ENCODE results near the gene PPP1R14D.
A peak's percentile ranks its signal among the peaks of the same experiment; 100 is the strongest.

Gene PPP1R14D

GRCh38 chr15:40852529-40852928 lies 24.0 kb upstream of the PPP1R14D start:
- DNase-seq (ENCODE audit: low read depth), result no peak

GRCh38 chr15:40850576-40851112 lies 22.1 kb upstream of the PPP1R14D start:
- DNase-seq (ENCODE audit: low read depth), result no peak

- peak; percentile 68 for DNase-seq (ENCODE audit: low read depth)
Measured at GRCh38 chr15:40847223-40847961, 18.9 kb upstream of the PPP1R14D start.

- no peak for DNase-seq (ENCODE audit: low read depth)
Measured at GRCh38 chr15:40846841-40847222, 18.3 kb upstream of the PPP1R14D start.

GRCh38 chr15:40845511-40846284 lies 17.2 kb upstream of the PPP1R14D start:
- DNase-seq (ENCODE audit: low read depth), result no peak

- DNase-seq (ENCODE audit: low read depth), result no peak
Measured at GRCh38 chr15:40845036-40845435, 16.5 kb upstream of the PPP1R14D start.

GRCh38 chr15:40844696-40845030 lies 16.2 kb upstream of the PPP1R14D start:
- no peak for DNase-seq (ENCODE audit: low read depth)

- DNase-seq (ENCODE audit: low read depth), result no peak
Measured at GRCh38 chr15:40843885-40844695, 15.6 kb upstream of the PPP1R14D start, which contains the start of gene SPINT1. Gene SPINT1 (plus strand): TSS chr15:40844048. CDS start chr15:40844555, 507 bp downstream.

- DNase-seq (ENCODE audit: low read depth), result no peak
Measured at GRCh38 chr15:40843261-40843884, 14.9 kb upstream of the PPP1R14D start.

GRCh38 chr15:40841741-40842140 lies 13.2 kb upstream of the PPP1R14D start:
- DNase-seq (ENCODE audit: low read depth), result no peak

- DNase-seq (ENCODE audit: low read depth), result no peak
Measured at GRCh38 chr15:40838756-40839155, 10.2 kb upstream of the PPP1R14D start.

- DNase-seq (ENCODE audit: low read depth), result no peak
Measured at GRCh38 chr15:40836020-40836419, 7.5 kb upstream of the PPP1R14D start.

- no peak for DNase-seq (ENCODE audit: low read depth)
Measured at GRCh38 chr15:40832903-40833302, 4.4 kb upstream of the PPP1R14D start.

- DNase-seq (ENCODE audit: low read depth), result no peak
Measured at GRCh38 chr15:40831861-40832260, 3.4 kb upstream of the PPP1R14D start.

GRCh38 chr15:40830884-40831283 lies 2.4 kb upstream of the PPP1R14D start:
- no peak for DNase-seq (ENCODE audit: low read depth)

GRCh38 chr15:40829115-40829514 lies 607 bp upstream of the PPP1R14D start:
- no peak for DNase-seq (ENCODE audit: low read depth)

- peak; percentile 76 for DNase-seq (ENCODE audit: low read depth)
Measured at GRCh38 chr15:40826423-40827075, 2.0 kb downstream of the PPP1R14D start.

GRCh38 chr15:40825661-40826422 lies 2.7 kb downstream of the PPP1R14D start:
- DNase-seq (ENCODE audit: low read depth), result peak; percentile 94

- DNase-seq (ENCODE audit: low read depth), result no peak
Measured at GRCh38 chr15:40823572-40824343, 4.8 kb downstream of the PPP1R14D start.

- DNase-seq (ENCODE audit: low read depth), result no peak
Measured at GRCh38 chr15:40821195-40821594, 7.3 kb downstream of the PPP1R14D start.

Data from iris pigment epithelial cell (primary cell).